Measurements from ENCODE around the gene BHLHA9. TPM values are rescaled to one million over a fixed set of nuclear protein-coding genes. Genes with fewer than 3 reads are reported as not detected.

The BHLHA9 gene
- total RNA-seq, 1 experiment from 2014 or later: 0.21 TPM

GRCh38 chr17:1255041-1255440 is 15.2 kb upstream of the BHLHA9 start:
- ChIA-PET POLR2A (no interaction called here), CTCF (no interaction called here)
- ATAC-seq (no peak), DNase-seq (ENCODE audit: low read depth, low spot score) (no peak)
- intact Hi-C loops (cut with micrococcal nuclease; ENCODE audit: unreplicated experiment): loop anchor here (5.0 kb wide), 1 partner anchor 67 kb away; no protein-coding TSS in a partner anchor
- H3K36me3 ChIP-seq (ENCODE audit: control insufficient read depth, insufficient read depth, low read length): no peaks in the 10 kb centered on the region
- no peaks in the 10 kb centered on the region for H3K27me3 ChIP-seq (ENCODE audit: control insufficient read depth, insufficient read depth, low read length)
- no peak for TF ChIP-seq REST (IDR thresholded peaks at IDR 0.05; ENCODE audit: insufficient read depth in 1 of 2, low read depth in 2 of 2, low read length in 1 of 2)
- no peak overlapping the region for H3K4me3 ChIP-seq (ENCODE audit: low read depth in 2 of 2, low read length in 2 of 2)
- in situ Hi-C loops (cut with HindIII; ENCODE audit: low pct_unique_long_range_greater_than_20kb, low sequenced_read_pairs): no loop called here
- no peaks in the 10 kb centered on the region for H3K9me3 ChIP-seq (ENCODE audit: control insufficient read depth, insufficient read depth, low read depth, low read length)
- no peaks in the 10 kb centered on the region for H3K4me1 ChIP-seq (ENCODE audit: control insufficient read depth, insufficient read depth, low read length)
- H3K27ac ChIP-seq (ENCODE audit: low read length): no peak overlapping the region
- BruUV-seq (replicated peaks): no TSS peak

GRCh38 chr17:1256699-1257098 is 13.5 kb upstream of the BHLHA9 start:
- no peak overlapping the region for H3K4me3 ChIP-seq (ENCODE audit: low read depth in 2 of 2, low read length in 2 of 2)
- H3K27ac ChIP-seq (ENCODE audit: low read length): no peak overlapping the region
- BruUV-seq (replicated peaks): no TSS peak
- no peaks in the 10 kb centered on the region for H3K4me1 ChIP-seq (ENCODE audit: control insufficient read depth, insufficient read depth, low read length)
- no peaks in the 10 kb centered on the region for H3K27me3 ChIP-seq (ENCODE audit: control insufficient read depth, insufficient read depth, low read length)
- no peaks in the 10 kb centered on the region for H3K36me3 ChIP-seq (ENCODE audit: control insufficient read depth, insufficient read depth, low read length)
- ChIA-PET POLR2A (no interaction called here), CTCF (interaction anchor here (0.6 kb wide), 1 partner anchor 13 kb away, joined by 4 read pairs; no protein-coding TSS in a partner anchor)
- intact Hi-C loops (cut with micrococcal nuclease; ENCODE audit: unreplicated experiment) (loop anchor here (5.0 kb wide), 1 partner anchor 66 kb away; no protein-coding TSS in a partner anchor), in situ Hi-C loops (cut with HindIII; ENCODE audit: low pct_unique_long_range_greater_than_20kb, low sequenced_read_pairs) (no loop called here)
- TF ChIP-seq POLR2AphosphoS5 (IDR thresholded peaks at IDR 0.05; ENCODE audit: low read depth, low read length) (no peak), REST (IDR thresholded peaks at IDR 0.05; ENCODE audit: insufficient read depth in 1 of 2, low read depth in 2 of 2, low read length in 1 of 2) (no peak), SIN3A (IDR thresholded peaks at IDR 0.05; ENCODE audit: borderline replicate concordance, insufficient read depth, low read depth, low read length) (no peak), TCF7L2 (IDR thresholded peaks at IDR 0.05; ENCODE audit: low read depth, low read length) (no peak), CTCF (IDR thresholded peaks at IDR 0.05) (no peak)
- DNase-seq (ENCODE audit: low read depth, low spot score) (no peak), ATAC-seq (no peak)
- H3K9me3 ChIP-seq (ENCODE audit: control insufficient read depth, insufficient read depth, low read depth, low read length): no peaks in the 10 kb centered on the region

Measured in Panc1 (cell line).